Globus pallidus (tissue), 1 donor: ENCODE measurements around the gene DCUN1D1.

Experiments
- DNase-seq: peaks from one replicate; pipeline ENCODE4 v3.0.0-alpha.2; 2015; ENCODE audit warnings: low spot score

The DCUN1D1 gene

GRCh38 chr3:182971637-182972036 is 8.7 kb downstream of the DCUN1D1 start:
- DNase-seq, result no peak

GRCh38 chr3:182970811-182971418 is 9.4 kb downstream of the DCUN1D1 start:
- DNase-seq, result no peak

GRCh38 chr3:182969853-182970252 is 10.5 kb downstream of the DCUN1D1 start:
- DNase-seq, result no peak

DNA sequence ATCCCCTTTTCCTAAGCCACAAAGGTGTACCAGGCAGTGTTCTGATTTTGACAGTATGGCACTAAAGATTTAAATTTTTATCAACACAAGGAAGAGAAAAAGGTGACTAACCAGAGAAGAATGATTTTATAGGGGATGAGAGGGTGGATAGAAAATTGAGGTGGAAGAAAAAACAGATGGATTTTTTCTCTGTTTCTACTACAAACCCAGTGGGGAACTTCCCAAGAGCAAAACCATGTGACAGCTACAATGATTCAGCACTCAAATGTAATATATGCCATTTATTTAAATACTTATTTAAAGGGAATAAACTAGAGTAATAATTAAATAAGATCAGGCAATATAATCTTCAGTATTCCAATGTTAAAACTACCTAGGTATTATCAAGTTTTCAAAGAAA is 11.1 kb downstream of the DCUN1D1 start:
- DNase-seq, result no peak

DNA sequence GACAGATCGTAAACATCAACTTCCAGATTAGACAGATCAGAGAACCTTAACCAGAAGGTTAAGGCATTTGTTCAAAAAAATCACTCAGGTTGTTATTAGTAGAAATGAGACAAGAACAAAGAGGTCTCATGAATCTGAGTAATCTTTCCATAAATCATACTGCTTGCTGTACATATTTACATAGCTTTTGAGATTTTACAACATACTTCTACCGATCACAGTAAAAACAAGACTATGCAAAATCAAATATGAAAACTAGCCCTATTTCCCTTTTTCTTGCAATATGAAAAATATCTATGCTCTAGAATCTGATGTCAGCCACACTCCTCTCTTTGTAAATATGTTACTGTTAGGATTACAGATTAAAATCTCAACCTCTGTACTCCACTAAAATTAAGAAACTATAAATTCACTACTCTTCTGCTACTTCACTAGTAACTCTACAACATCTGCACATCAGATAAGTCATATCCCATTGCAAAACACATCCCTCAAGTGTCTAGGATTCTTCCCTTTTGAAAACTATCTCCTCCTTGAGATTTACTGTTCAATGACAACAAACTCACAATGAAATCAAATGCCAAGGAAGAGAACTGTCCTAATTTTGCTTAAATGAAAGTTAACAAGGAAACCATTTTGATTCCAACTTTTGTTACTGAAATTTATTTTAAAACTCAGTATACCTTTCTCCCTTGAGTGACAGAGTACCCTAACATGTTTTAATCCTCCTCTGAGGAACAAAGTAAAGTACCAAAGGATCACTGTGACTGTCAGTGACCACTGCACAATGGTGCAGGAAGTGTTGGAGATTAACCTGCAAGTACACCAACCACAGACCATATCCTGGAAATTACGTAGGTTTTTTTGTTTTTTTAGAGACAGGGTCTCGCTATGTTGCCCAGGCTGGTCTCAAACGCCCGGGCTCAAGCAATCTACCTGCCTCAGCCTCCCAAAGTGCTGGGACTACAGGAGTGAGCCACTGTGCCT is 12.8 kb downstream of the DCUN1D1 start:
- no peak for DNase-seq

GRCh38 chr3:182965861-182966366 is 14.4 kb downstream of the DCUN1D1 start:
- no peak for DNase-seq

GRCh38 chr3:182964179-182964578 is 16.2 kb downstream of the DCUN1D1 start:
- no peak for DNase-seq

GRCh38 chr3:182962166-182962565 is 18.2 kb downstream of the DCUN1D1 start:
- peak; percentile 52 for DNase-seq

- peak; percentile 11 for DNase-seq
These were observed 20.6 kb downstream of the DCUN1D1 start for GRCh38 chr3:182959474-182960350.

GRCh38 chr3:182957676-182958266 is 22.6 kb downstream of the DCUN1D1 start:
- peak; percentile 13 for DNase-seq

- DNase-seq, result no peak
These were observed 23.1 kb downstream of the DCUN1D1 start for GRCh38 chr3:182957226-182957625.

GRCh38 chr3:182954553-182955235 is 25.6 kb downstream of the DCUN1D1 start:
- no peak for DNase-seq

- DNase-seq, result no peak
These were observed 30.6 kb downstream of the DCUN1D1 start for GRCh38 chr3:182949688-182950087.

- DNase-seq, result no peak
These were observed 32.0 kb downstream of the DCUN1D1 start for GRCh38 chr3:182948305-182948704.

DNA sequence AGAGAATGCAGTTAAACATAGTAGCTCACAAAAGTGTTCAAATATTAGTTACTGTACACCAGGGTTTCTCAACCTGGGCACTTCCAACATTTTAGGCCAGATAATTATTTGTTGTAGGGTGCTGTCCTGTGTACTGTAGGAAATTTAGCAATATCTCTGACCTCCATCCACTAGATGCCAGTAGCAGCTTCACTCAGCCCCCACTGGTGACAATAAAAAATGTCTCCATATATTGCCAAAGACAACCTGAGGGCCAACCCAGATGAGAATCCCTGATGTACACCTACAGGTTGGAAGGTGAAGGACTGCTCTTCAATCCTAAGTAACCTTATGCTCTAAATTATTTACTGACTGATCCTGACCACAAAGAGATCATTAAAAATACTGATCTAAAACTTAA is 32.5 kb downstream of the DCUN1D1 start:
- DNase-seq, result no peak

GRCh38 chr3:182941719-182942118 is 38.6 kb downstream of the DCUN1D1 start:
- no peak for DNase-seq

GRCh38 chr3:182940266-182940808 is 40.0 kb downstream of the DCUN1D1 start:
- peak; percentile 6 for DNase-seq

DNA sequence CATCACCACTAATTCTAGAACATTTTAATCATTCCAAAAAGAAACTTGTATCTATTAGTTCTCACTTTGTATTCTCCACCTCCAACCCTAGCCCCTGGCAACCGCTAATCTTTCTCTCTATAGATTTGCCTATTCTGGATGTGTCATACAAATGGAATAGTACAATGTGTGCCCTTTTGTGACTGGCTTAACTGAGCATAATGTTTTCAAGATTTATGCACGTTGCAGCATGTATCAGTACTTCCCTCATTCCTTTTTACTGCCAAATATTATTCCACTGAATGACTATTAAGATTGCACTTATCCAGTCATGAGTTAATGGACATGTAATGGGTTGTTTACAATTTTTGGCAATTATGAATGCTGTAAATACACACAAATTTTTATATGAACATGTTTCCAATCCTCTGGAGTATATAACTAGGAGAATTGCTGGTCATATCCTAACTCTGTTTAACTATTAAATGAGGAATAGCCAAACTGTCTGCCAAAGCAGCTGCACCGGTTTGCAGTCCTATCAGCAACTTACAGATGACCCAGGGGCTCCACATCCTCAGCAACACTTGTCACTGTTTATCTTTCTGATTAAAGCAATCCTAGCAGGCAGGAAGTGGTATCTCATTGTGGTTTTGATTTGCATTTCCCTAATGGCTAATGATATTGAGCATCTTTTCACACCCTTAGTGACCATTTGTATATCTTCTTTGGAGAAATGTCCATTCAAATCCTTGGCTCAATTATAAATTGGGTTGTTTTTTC is 42.9 kb downstream of the DCUN1D1 start:
- DNase-seq, result no peak

DNA sequence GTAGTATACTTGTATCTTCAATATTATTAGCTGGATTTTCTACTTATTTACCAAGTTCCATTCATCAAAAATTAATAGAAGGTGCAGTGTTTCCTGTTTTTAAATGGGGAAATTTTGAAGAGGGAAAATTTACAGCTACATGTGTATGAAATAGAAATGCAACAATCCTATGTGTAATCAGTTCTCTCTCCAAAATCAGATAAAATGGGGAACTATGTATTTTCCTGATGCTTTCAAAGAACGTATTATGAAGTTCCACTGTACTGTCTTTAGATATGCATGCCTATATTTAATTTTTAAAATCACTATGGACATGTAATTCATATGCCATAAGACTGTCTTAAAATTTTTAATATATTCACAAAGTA is 43.4 kb downstream of the DCUN1D1 start:
- no peak for DNase-seq
